HepG2 (cell line): Measurements from ENCODE around the gene TIMM9. TPM values are rescaled to one million over a fixed set of nuclear protein-coding genes. Genes with fewer than 3 reads are reported as not detected.

Experiments used
- GRHL1 ChIP-seq: sonication (generic); formaldehyde crosslinking; conservative IDR thresholded peaks from 2 replicates; pipeline ENCODE4 v1.8.0; 2022; ENCODE audit warnings: missing genetic modification reagents
- NFYB ChIP-seq: sonication (generic); formaldehyde crosslinking; IDR thresholded peaks from 2 replicates; pipeline ENCODE4 v1.4.0; 2020; ENCODE audit warnings: missing genetic modification reagents
- NR2F1 ChIP-seq, 2 experiments: fragments of 450-650 bp in 1 of 2; formaldehyde crosslinking in 1 of 2; IDR thresholded peaks; 2 replicates each; pipeline versions ENCODE4 v1.5.0 to v1.6.1; 2016 to 2020; ENCODE audit warnings: mild to moderate bottlenecking in 1 of 2, missing compliant biosample characterization in 1 of 2, missing genetic modification reagents in 1 of 2, moderate library complexity in 1 of 2
- SRF ChIP-seq: IDR thresholded peaks from 2 replicates; pipeline ENCODE4 v1.6.1; 2011; ENCODE audit warnings: mild to moderate bottlenecking, low read depth, low read length, moderate library complexity
- ZFP36L1 ChIP-seq: sonication (generic); formaldehyde crosslinking; IDR thresholded peaks from 2 replicates; pipeline ENCODE4 v1.8.0; 2022; ENCODE audit warnings: mild to moderate bottlenecking, missing genetic modification reagents, moderate library complexity
- ZHX2 ChIP-seq, 2 experiments: sonication (generic) in 1 of 2; formaldehyde crosslinking in 1 of 2; IDR thresholded peaks; 2 replicates each; pipeline versions ENCODE4 v1.6.1 to v1.9.0; 2014 to 2022; ENCODE audit warnings: antibody characterized with exemption in 1 of 2, borderline replicate concordance in 1 of 2, inconsistent platforms in 1 of 2, low read depth in 1 of 2, missing genetic modification reagents in 1 of 2
- ZNF142 ChIP-seq: sonication (generic); formaldehyde crosslinking; IDR thresholded peaks from 2 replicates; pipeline ENCODE4 v1.4.0; 2020; ENCODE audit warnings: missing genetic modification reagents
- ZNF235 ChIP-seq: sonication (generic); formaldehyde crosslinking; IDR thresholded peaks from 2 replicates; pipeline ENCODE4 v1.8.1; 2023; ENCODE audit warnings: mild to moderate bottlenecking, missing genetic modification reagents, borderline replicate concordance
- ZUFSP ChIP-seq: sonication (generic); formaldehyde crosslinking; IDR thresholded peaks from 2 replicates; pipeline ENCODE4 v1.9.0; 2021; ENCODE audit warnings: missing genetic modification reagents, mild to moderate bottlenecking, borderline replicate concordance
- polyA plus RNA-seq, 8 experiments: library from polyadenylated mRNA; depleted of rRNA in 3 of 8; stranded (reverse) in 7 of 8; unstranded in 1 of 8; fragments of >200 nt; fragmentation: Illumina TruSeq in 4 of 8; extraction: Trizol in 4 of 8; gene quantifications; 2 replicates each; pipeline versions ENCODE4 v1.2.1 to v1.2.3, GENCODE V29; 2011 to 2016; ENCODE audit warnings: low read depth in 4 of 8, missing spikeins in 1 of 8, mixed read lengths in 1 of 8; ENCODE audit not compliant: insufficient read depth in 1 of 8
- total RNA-seq, 5 experiments: library from RNA; depleted of rRNA; stranded (reverse); fragments of >200 nt; fragmentation: Illumina TruSeq; extraction: Trizol; gene quantifications; 2 replicates each; pipeline ENCODE4 v1.2.3, GENCODE V29; 2016; ENCODE audit warnings: low read depth in 1 of 5

The TIMM9 gene
- total and polyA plus RNA-seq, 2 of the 13 experiments (the other 11 are each of a cell fraction or from before 2014, with no cell fraction given) = 30.5 to 42.5 TPM

GRCh38 chr14:58426670-58427280, 556 bp downstream of the TIMM9 start (continued):
- TF ChIP-seq ZHX2 (IDR thresholded peaks at IDR 0.05; ENCODE audit: low read depth) (0 out of 2 replicates have a peak, but pooled peaks have one; percentile 19), ZHX2 (CRISPR knock-in tag; IDR thresholded peaks at IDR 0.05; ENCODE audit: borderline replicate concordance) (no peak), ZFP36L1 (CRISPR knock-in tag) (no peak), GRHL1 (CRISPR knock-in tag) (no peak), SRF (no peak), ZNF142 (CRISPR knock-in tag) (0 out of 2 replicates have a peak, but pooled peaks have one; percentile 64), ZNF235 (CRISPR knock-in tag) (no peak), NFYB (no peak), NR2F1 (CRISPR knock-in tag; IDR thresholded peaks at IDR 0.05) (no peak), ZUFSP (CRISPR knock-in tag) (no peak)
